Measurements from ENCODE around the gene SPRY1.

Gene SPRY1

GRCh38 chr4:123349421-123350190 lies 47.0 kb upstream of the SPRY1 start:
- no peaks in the 10 kb centered on the region for H3K79me2 ChIP-seq (ENCODE audit: insufficient read depth, low read length)
- H3K9me3 ChIP-seq (ENCODE audit: insufficient read depth, low read depth, low read length): no peaks in the 10 kb centered on the region
- no peak for TF ChIP-seq EZH2phosphoT487 (IDR thresholded peaks at IDR 0.05; ENCODE audit: borderline replicate concordance)
- TF ChIP-seq CTCF (conservative IDR thresholded peaks at IDR 0.05; ENCODE audit: low read length): no peak
- peak overlapping the region; percentile 65; the same call in 1 of the 2 replicates for H2AFZ ChIP-seq (ENCODE audit: low read length)
- H3F3A ChIP-seq (ENCODE audit: low read depth): peaks cover 5% of the 10 kb centered on the region; the same call in 1 of the 2 replicates
- H3K36me3 ChIP-seq (ENCODE audit: insufficient read depth, low read length): no peaks in the 10 kb centered on the region
- H3K4me2 ChIP-seq (ENCODE audit: low read depth, low read length, poor library complexity, severe bottlenecking): peak overlapping the region; percentile 40
- no peaks in the 10 kb centered on the region for H3K9me2 ChIP-seq (replicated peaks; ENCODE audit: low read depth, low read length)
- H4K20me1 ChIP-seq (ENCODE audit: insufficient read depth, low read length, poor library complexity, severe bottlenecking): no peaks in the 10 kb centered on the region
- peaks cover 76% of the 10 kb centered on the region for H3K4me1 ChIP-seq (ENCODE audit: insufficient read depth, low read length, poor library complexity, severe bottlenecking)
- no peaks in the 10 kb centered on the region for H3K27me3 ChIP-seq (ENCODE audit: insufficient read depth, low read length, poor library complexity, severe bottlenecking)
- H3K4me3 ChIP-seq (ENCODE audit: low read length, poor library complexity, severe bottlenecking): peak overlapping the region; percentile 3
- H3K9ac ChIP-seq (ENCODE audit: low read depth, low read length, poor library complexity, severe bottlenecking): peak overlapping the region; percentile 51

GRCh38 chr4:123350191-123350544 lies 46.4 kb upstream of the SPRY1 start:
- no peak for TF ChIP-seq EZH2phosphoT487 (IDR thresholded peaks at IDR 0.05; ENCODE audit: borderline replicate concordance)
- peak; percentile 63 for TF ChIP-seq CTCF (conservative IDR thresholded peaks at IDR 0.05; ENCODE audit: low read length)
- Histone ChIP-seq H3K79me2 (ENCODE audit: insufficient read depth, low read length) (no peaks in the 10 kb centered on the region), H3K4me1 (ENCODE audit: insufficient read depth, low read length, poor library complexity, severe bottlenecking) (peaks cover 76% of the 10 kb centered on the region), H3K4me3 (ENCODE audit: low read length, poor library complexity, severe bottlenecking) (no peak overlapping the region), H4K20me1 (ENCODE audit: insufficient read depth, low read length, poor library complexity, severe bottlenecking) (no peaks in the 10 kb centered on the region), H3K27me3 (ENCODE audit: insufficient read depth, low read length, poor library complexity, severe bottlenecking) (no peaks in the 10 kb centered on the region), H3K9me2 (replicated peaks; ENCODE audit: low read depth, low read length) (no peaks in the 10 kb centered on the region), H3K4me2 (ENCODE audit: low read depth, low read length, poor library complexity, severe bottlenecking) (peak overlapping the region; percentile 40), H2AFZ (ENCODE audit: low read length) (peak overlapping the region; percentile 65; the same call in 1 of the 2 replicates), H3K9me3 (ENCODE audit: insufficient read depth, low read depth, low read length) (no peaks in the 10 kb centered on the region), H3K36me3 (ENCODE audit: insufficient read depth, low read length) (no peaks in the 10 kb centered on the region), H3F3A (ENCODE audit: low read depth) (peaks cover 5% of the 10 kb centered on the region; the same call in 1 of the 2 replicates), H3K9ac (ENCODE audit: low read depth, low read length, poor library complexity, severe bottlenecking) (peak overlapping the region; percentile 51)

GRCh38 chr4:123350726-123351125 lies 45.9 kb upstream of the SPRY1 start:
- Histone ChIP-seq H4K20me1 (ENCODE audit: insufficient read depth, low read length, poor library complexity, severe bottlenecking) (no peaks in the 10 kb centered on the region), H3F3A (ENCODE audit: low read depth) (peaks cover 5% of the 10 kb centered on the region; the same call in 1 of the 2 replicates), H3K4me2 (ENCODE audit: low read depth, low read length, poor library complexity, severe bottlenecking) (no peak overlapping the region), H3K9me2 (replicated peaks; ENCODE audit: low read depth, low read length) (no peaks in the 10 kb centered on the region), H3K9ac (ENCODE audit: low read depth, low read length, poor library complexity, severe bottlenecking) (no peak overlapping the region), H3K27me3 (ENCODE audit: insufficient read depth, low read length, poor library complexity, severe bottlenecking) (no peaks in the 10 kb centered on the region), H3K36me3 (ENCODE audit: insufficient read depth, low read length) (no peaks in the 10 kb centered on the region), H3K79me2 (ENCODE audit: insufficient read depth, low read length) (no peaks in the 10 kb centered on the region), H3K4me3 (ENCODE audit: low read length, poor library complexity, severe bottlenecking) (no peak overlapping the region), H3K4me1 (ENCODE audit: insufficient read depth, low read length, poor library complexity, severe bottlenecking) (peaks cover 75% of the 10 kb centered on the region), H3K9me3 (ENCODE audit: insufficient read depth, low read depth, low read length) (no peaks in the 10 kb centered on the region), H2AFZ (ENCODE audit: low read length) (peak overlapping the region; percentile 65; the same call in 1 of the 2 replicates)
- TF ChIP-seq CTCF (conservative IDR thresholded peaks at IDR 0.05; ENCODE audit: low read length) (no peak), EZH2phosphoT487 (IDR thresholded peaks at IDR 0.05; ENCODE audit: borderline replicate concordance) (no peak)

Measured in Loucy (cell line).